Stimulated activated effector memory CD8-positive, alpha-beta T cell treated with anti-CD3 and anti-CD28 coated beads, Interleukin-12 subunit alpha, Interleukin-12 subunit beta, amount 100 ng/mL, for 72 hours (primary cell): ENCODE data around the gene ARHGAP32.
"Not testable (repeated sequence)": the region's sequence is repeated elsewhere in the genome, so short reads cannot be mapped to it uniquely, and the experiment has no call there.

Source experiments
- ATAC-seq: fragments of 150-1000 bp; cut with Tn5 transposase; 2 replicates; pipeline ENCODE4 v1.10.0; 2021
- DNase-seq, 2 donors: peaks; one replicate each; pipeline ENCODE4 v3.0.0; 2021 to 2022; ENCODE audit warnings: low spot score in 2 of 2
- H3K27ac Mint-ChIP-seq: one replicate; pipeline ENCODE4 v1.8.0; 2022; ENCODE audit warnings: mild to moderate bottlenecking, mixed read lengths
- H3K36me3 Mint-ChIP-seq: one replicate; pipeline ENCODE4 v1.8.0; 2022; ENCODE audit warnings: mild to moderate bottlenecking, mixed read lengths
- H3K4me1 Mint-ChIP-seq: one replicate; pipeline ENCODE4 v1.8.0; 2022; ENCODE audit warnings: mixed read lengths
- H3K4me3 Mint-ChIP-seq: one replicate; pipeline ENCODE4 v1.8.0; 2022; ENCODE audit warnings: mild to moderate bottlenecking, mixed read lengths
- H3K9me3 Mint-ChIP-seq: one replicate; pipeline ENCODE4 v1.8.0; 2022; ENCODE audit warnings: mixed read lengths

The ARHGAP32 gene

DNA sequence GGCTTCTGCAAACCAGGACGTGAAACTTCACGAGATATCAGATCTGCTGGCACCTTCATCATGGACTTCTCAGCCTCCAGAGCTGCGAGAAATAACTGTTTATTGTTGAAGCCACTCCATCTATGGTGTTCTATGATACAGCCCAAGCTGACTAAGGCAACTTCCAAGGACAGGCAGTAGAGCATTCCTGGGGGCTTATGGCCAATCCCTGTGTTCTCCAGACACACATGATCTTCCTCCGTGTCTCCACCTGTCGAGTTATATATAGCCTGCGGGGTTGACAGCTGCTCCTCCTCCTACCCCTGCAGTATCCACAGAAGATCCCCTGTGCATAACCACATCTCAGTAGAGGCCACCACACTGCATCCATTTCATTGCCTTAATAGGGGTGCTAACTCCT lies 260.5 kb downstream of the ARHGAP32 start:
- no peak for ATAC-seq
- Mint-ChIP-seq H3K27ac (no peak overlapping the region), H3K4me1 (peaks cover 20% of the 10 kb centered on the region), H3K36me3 (no peaks in the 10 kb centered on the region), H3K9me3 (no peaks in the 10 kb centered on the region), H3K4me3 (no peak overlapping the region)
- DNase-seq, result no peak

GRCh38 chr11:128931066-128931465 lies 261.1 kb downstream of the ARHGAP32 start:
- H3K4me3 Mint-ChIP-seq, result no peak overlapping the region
- DNase-seq (no peak), ATAC-seq (no peak)
- no peaks in the 10 kb centered on the region for H3K36me3 Mint-ChIP-seq
- peaks cover 20% of the 10 kb centered on the region for H3K4me1 Mint-ChIP-seq
- no peaks in the 10 kb centered on the region for H3K9me3 Mint-ChIP-seq
- no peak overlapping the region for H3K27ac Mint-ChIP-seq

DNA sequence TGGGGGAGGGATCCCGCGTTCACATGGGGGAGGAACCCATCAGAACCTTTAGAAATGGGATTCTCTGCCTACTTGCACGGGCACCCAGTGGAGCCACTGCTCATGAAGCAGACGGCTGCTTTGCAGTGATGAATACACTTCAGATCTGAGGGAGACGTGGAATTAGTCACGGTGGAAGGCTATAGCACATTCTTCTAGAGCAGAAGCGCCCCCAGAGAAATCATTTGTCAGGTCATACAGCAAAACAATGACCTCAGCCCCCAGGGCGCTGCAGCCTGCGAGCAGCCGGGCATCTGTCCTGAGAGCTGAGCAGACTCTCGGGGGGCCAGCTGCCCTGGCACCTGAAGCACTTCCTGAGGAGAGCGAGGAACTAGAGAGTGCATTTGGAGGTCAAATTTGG lies 262.1 kb downstream of the ARHGAP32 start:
- H3K27ac Mint-ChIP-seq, result no peak overlapping the region
- DNase-seq, result no peak

DNA sequence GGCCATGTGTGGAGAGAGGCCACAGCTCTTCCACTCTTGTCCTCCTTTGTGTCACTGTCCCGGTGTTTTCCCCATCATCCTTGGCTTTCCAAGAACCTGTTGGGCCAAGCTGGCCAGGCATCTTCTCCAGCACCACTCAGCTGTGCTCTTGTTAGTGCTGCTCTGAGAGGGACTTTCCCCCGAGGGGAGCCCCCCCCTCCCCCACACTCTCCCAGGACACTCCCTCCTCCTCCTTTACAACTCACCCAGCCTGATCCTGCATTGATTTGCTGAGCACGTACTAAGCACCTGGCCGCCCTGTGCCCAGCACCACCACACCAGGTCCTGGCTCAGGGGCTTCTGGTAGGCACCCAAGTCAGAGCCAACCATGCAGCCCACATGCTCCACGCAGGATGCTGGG lies 262.7 kb downstream of the ARHGAP32 start:
- Mint-ChIP-seq H3K36me3 (no peaks in the 10 kb centered on the region), H3K4me1 (peaks cover 20% of the 10 kb centered on the region), H3K27ac (no peak overlapping the region), H3K4me3 (no peak overlapping the region), H3K9me3 (no peaks in the 10 kb centered on the region)
- no peak for DNase-seq
- ATAC-seq, result no peak

More for the DNA sequence above, 262.1 kb downstream of the ARHGAP32 start:
- peaks cover 20% of the 10 kb centered on the region for H3K4me1 Mint-ChIP-seq
- ATAC-seq, result no peak
- H3K4me3 Mint-ChIP-seq, result no peak overlapping the region
- H3K36me3 Mint-ChIP-seq, result no peaks in the 10 kb centered on the region
- H3K9me3 Mint-ChIP-seq, result no peaks in the 10 kb centered on the region

DNA sequence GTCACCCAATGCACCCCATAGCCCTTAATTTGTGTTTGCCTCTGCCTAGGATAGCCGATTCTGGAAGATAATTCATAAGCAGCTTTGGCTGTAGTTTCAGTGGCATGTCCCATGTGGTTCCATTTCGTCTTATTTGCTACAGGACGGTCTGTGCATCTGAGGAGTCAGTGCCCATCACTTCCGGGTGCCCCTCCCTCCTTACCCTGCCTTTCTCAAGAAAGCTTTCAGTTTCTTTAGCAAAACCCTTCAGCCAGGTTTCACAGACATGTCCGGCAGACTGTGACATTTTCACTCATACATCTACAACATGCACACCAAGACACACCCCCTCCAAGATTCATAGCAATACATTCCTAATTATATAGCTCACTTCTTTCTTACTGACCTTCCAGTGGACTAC lies 263.7 kb downstream of the ARHGAP32 start:
- Mint-ChIP-seq H3K9me3 (no peaks in the 10 kb centered on the region), H3K4me1 (peaks cover 20% of the 10 kb centered on the region), H3K4me3 (no peak overlapping the region), H3K27ac (no peak overlapping the region), H3K36me3 (no peaks in the 10 kb centered on the region)
- DNase-seq (no peak), ATAC-seq (peak; percentile 31)

DNA sequence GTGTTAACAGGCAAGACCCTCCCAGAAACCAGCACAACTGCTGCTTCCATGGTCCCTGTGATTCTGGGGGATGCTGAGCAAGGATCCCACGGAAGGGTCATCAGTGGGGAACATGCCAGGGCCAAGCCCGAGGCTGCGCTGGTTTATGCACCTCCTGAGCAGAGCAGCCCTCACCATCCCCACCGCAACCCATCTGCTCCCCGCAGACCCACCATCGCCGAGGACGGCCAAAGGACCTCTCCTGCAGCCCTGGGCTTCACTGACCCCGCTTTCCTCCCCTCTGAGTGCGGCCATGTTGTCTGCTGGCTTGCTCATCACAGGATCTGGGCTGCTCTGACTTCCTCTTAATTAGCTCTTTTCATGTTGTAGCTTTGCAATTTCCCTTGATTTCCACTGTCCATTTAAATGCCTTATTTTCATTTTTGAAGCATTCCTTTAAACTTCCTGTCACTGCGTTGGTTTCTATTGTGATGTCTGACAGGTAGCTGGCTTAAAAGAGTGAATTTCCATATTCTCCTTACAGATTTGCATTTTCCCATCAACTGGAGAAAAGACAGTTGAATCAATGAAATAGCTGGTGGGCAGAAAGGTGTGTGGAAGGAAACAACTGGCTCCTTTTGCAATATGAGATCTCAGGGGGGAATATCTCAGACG lies 264.3 kb downstream of the ARHGAP32 start:
- Mint-ChIP-seq H3K27ac (no peak overlapping the region), H3K9me3 (no peaks in the 10 kb centered on the region), H3K36me3 (no peaks in the 10 kb centered on the region), H3K4me1 (peaks cover 20% of the 10 kb centered on the region), H3K4me3 (no peak overlapping the region)
- DNase-seq (no peak), ATAC-seq (no peak)

GRCh38 chr11:128927108-128927461 lies 265.0 kb downstream of the ARHGAP32 start:
- peaks cover 20% of the 10 kb centered on the region for H3K4me1 Mint-ChIP-seq
- H3K36me3 Mint-ChIP-seq, result no peaks in the 10 kb centered on the region
- no peaks in the 10 kb centered on the region for H3K9me3 Mint-ChIP-seq
- H3K4me3 Mint-ChIP-seq, result no peak overlapping the region
- no peak for ATAC-seq
- DNase-seq, result no peak
- no peak overlapping the region for H3K27ac Mint-ChIP-seq

DNA sequence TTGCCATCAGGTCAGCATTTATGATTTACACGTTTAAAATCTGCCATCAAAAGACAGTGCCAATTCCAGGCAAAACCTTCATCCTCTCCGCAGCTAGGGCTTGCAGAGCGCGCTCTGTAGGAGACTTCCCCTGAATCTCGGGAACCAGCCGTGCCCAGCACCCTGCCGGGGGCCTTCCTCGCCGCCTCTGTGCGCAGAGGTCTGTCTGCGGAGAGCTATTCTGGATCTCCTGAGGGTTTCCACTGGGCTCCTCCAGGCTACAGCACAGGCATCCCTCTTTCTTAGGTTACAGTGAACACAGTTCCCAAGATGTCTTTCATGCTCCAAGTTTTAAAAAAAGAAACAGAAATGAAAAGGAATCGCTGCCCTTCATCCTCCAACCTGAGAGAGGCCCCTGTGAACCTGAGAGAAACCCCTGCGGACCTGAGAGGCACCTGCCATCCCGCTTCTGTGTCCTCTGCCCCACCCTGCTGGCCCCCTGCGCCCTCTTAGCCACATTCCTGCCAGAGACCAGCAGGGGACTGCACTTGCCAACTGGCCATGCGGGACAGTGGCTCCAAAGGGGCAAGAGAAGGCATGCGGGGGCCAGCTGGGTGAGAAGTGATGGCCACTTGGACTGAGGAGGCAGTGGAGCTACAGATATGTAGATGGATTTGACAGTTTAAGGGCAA lies 265.6 kb downstream of the ARHGAP32 start:
- H3K4me1 Mint-ChIP-seq, result peaks cover 20% of the 10 kb centered on the region
- no peak overlapping the region for H3K4me3 Mint-ChIP-seq
- no peak for ATAC-seq
- H3K36me3 Mint-ChIP-seq, result no peaks in the 10 kb centered on the region
- no peak overlapping the region for H3K27ac Mint-ChIP-seq
- DNase-seq, result no peak
- H3K9me3 Mint-ChIP-seq, result no peaks in the 10 kb centered on the region

GRCh38 chr11:128926000-128926399 lies 266.1 kb downstream of the ARHGAP32 start:
- Mint-ChIP-seq H3K4me1 (peaks cover 20% of the 10 kb centered on the region), H3K27ac (no peak overlapping the region), H3K4me3 (no peak overlapping the region), H3K36me3 (no peaks in the 10 kb centered on the region), H3K9me3 (no peaks in the 10 kb centered on the region)
- ATAC-seq (no peak), DNase-seq (no peak)

DNA sequence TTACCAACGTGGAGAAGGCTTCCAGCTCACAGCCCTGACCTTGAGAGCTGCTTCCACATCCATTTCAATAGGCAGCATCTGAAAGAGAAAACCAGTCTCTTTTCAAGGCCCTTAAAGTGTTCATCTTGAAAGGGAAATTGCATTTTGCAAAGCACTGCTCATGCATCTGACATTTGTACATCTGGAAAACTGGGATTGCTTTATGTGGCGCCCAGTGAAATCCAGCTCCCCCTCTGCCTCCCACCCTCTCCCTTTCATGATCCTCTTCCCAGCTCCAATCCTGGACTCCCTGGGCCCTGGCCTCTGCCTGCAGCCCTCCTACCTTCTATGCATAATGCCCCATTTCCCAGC lies 266.9 kb downstream of the ARHGAP32 start:
- H3K4me1 Mint-ChIP-seq, result peaks cover 20% of the 10 kb centered on the region
- H3K4me3 Mint-ChIP-seq, result no peak overlapping the region
- DNase-seq, result no peak
- no peak for ATAC-seq
- no peak overlapping the region for H3K27ac Mint-ChIP-seq
- no peaks in the 10 kb centered on the region for H3K36me3 Mint-ChIP-seq
- H3K9me3 Mint-ChIP-seq, result no peaks in the 10 kb centered on the region

DNA sequence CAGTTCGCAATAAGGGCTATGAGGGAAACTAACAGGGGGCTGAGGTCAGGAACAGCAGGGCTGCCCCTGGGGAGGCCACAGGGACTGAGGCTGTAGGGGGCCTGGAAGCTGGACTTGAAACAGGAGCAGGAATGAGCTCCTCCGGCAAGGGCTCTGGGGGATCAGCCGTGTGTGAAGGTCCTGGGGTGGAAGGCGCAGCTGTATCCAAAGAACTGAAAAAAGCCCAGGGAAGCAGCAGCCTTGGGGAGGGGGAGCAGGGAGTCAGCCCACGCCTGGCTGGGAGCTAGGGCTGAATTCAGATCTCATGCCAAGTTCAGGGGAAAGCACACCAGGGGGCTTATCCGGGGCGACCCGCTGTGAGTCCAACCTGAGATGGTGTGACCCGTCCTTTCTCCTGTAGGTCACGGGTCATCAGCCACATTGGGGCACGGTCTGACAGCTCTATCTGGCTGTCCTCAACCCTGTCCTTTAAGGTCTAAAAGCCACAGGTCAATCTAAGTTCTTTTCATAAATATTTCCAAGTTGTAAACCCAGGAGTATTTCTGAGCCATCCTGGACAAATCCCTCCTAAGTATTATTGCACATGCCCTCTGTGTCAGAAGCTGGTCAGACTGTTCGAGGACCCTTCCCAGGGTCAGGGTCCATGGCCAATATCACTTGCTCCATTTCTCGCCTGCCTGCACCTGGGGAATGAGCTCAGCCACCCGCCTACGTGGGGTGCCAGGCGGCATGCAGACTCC lies 267.4 kb downstream of the ARHGAP32 start:
- DNase-seq (no peak), ATAC-seq (no peak)
- Mint-ChIP-seq H3K4me3 (no peak overlapping the region), H3K36me3 (no peaks in the 10 kb centered on the region), H3K9me3 (no peaks in the 10 kb centered on the region), H3K4me1 (peaks cover 18% of the 10 kb centered on the region), H3K27ac (no peak overlapping the region)

GRCh38 chr11:128924104-128924503 lies 268.0 kb downstream of the ARHGAP32 start:
- Mint-ChIP-seq H3K36me3 (no peaks in the 10 kb centered on the region), H3K4me3 (no peak overlapping the region), H3K4me1 (peaks cover 13% of the 10 kb centered on the region), H3K27ac (no peak overlapping the region), H3K9me3 (no peaks in the 10 kb centered on the region)
- ATAC-seq, result no peak
- DNase-seq, result no peak

GRCh38 chr11:128921793-128922192 lies 270.3 kb downstream of the ARHGAP32 start:
- no peaks in the 10 kb centered on the region for H3K4me1 Mint-ChIP-seq
- H3K36me3 Mint-ChIP-seq, result no peaks in the 10 kb centered on the region
- ATAC-seq (no peak), DNase-seq (no peak)
- H3K9me3 Mint-ChIP-seq, result no peaks in the 10 kb centered on the region
- H3K4me3 Mint-ChIP-seq, result no peak overlapping the region
- H3K27ac Mint-ChIP-seq, result no peak overlapping the region

- no peaks in the 10 kb centered on the region for H3K36me3 Mint-ChIP-seq
These were observed 271.5 kb downstream of the ARHGAP32 start for GRCh38 chr11:128920666-128921065.

DNA sequence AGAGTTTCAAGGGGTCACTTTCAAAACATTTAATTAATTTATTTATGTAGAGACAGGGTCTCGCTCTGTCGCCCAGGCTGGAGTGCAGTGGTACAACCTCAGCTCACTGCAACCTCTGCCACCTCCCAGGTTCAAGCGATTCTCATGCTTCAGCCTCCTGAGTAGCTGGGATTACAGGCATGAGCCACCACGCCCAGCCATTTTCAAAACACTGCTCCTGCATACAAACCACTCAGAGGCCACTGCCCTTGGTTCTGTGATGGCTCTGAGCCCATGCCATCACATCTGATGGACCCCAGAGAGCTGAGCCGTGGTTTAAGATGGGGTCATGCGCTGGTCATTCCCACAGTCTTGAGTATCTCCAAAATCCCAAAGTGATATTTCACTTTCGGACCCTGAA lies 272.5 kb downstream of the ARHGAP32 start:
- not testable (repeated sequence) for H3K4me3 Mint-ChIP-seq, H3K27ac Mint-ChIP-seq, ATAC-seq, H3K4me1 Mint-ChIP-seq, H3K9me3 Mint-ChIP-seq, DNase-seq, H3K36me3 Mint-ChIP-seq

More at GRCh38 chr11:128920666-128921065, 271.5 kb downstream of the ARHGAP32 start:
- no peak overlapping the region for H3K27ac Mint-ChIP-seq
- H3K9me3 Mint-ChIP-seq, result no peaks in the 10 kb centered on the region
- H3K4me3 Mint-ChIP-seq, result no peak overlapping the region
- no peak for ATAC-seq
- no peak for DNase-seq
- no peaks in the 10 kb centered on the region for H3K4me1 Mint-ChIP-seq

DNA sequence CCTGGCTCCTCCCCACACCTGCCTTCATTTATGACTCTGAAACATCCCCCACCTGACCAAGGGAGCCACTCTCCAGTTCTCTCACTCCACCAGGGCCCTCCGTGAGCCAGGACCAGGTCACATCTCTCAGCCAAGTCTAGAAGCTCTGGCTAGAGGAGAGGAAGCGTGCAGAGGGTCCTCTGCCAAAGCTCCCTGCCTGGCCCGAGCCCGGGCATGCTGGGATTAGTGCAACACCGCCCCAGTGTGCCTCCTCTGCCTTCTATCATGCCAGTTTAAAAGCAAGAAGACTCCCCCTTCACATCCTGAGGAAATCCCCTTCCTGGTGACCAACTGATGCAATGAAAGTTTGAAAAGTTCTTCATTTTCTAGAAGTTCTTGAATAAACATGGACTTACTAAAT lies 272.9 kb downstream of the ARHGAP32 start:
- no peak overlapping the region for H3K27ac Mint-ChIP-seq
- ATAC-seq (no peak), DNase-seq (no peak)
- no peak overlapping the region for H3K4me3 Mint-ChIP-seq
- no peaks in the 10 kb centered on the region for H3K9me3 Mint-ChIP-seq
- no peaks in the 10 kb centered on the region for H3K36me3 Mint-ChIP-seq
- H3K4me1 Mint-ChIP-seq, result no peaks in the 10 kb centered on the region
